GOT3 (cell line): ENCODE results near the gene OR6P1.

Experiments used
- DNase-seq: peaks from one replicate; lab custom pipeline; 2025; ENCODE audit warnings: mixed read lengths; lab: John Stamatoyannopoulos, UW

Gene OR6P1, protein sequence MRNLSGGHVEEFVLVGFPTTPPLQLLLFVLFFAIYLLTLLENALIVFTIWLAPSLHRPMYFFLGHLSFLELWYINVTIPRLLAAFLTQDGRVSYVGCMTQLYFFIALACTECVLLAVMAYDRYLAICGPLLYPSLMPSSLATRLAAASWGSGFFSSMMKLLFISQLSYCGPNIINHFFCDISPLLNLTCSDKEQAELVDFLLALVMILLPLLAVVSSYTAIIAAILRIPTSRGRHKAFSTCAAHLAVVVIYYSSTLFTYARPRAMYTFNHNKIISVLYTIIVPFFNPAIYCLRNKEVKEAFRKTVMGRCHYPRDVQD

DNA sequence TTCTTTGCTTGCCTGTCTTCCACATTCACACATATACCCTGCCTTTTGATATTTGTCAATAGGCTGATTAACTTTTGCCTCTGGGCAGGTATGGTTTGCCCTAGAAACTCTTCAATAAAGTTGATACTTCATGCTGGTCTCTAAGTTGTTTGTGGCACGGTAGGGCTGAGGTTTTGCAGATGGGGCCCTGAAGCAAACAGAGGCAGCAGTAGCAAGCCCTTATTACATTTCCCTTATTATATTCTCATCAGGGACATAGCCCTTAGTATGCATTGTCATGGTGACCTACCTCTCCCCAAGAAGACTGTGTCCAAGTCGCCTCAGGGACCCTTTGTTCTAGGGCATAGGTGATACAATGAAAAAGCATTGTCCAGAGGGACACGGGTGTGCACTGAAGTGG lies at the start of gene OR6P1:
Gene OR6P1, minus strand, starts transcription at position 101 of the 400 bp plus-strand sequence. CDS start 6,976 bp downstream, outside the sequence.
- DNase-seq: no peak

DNA sequence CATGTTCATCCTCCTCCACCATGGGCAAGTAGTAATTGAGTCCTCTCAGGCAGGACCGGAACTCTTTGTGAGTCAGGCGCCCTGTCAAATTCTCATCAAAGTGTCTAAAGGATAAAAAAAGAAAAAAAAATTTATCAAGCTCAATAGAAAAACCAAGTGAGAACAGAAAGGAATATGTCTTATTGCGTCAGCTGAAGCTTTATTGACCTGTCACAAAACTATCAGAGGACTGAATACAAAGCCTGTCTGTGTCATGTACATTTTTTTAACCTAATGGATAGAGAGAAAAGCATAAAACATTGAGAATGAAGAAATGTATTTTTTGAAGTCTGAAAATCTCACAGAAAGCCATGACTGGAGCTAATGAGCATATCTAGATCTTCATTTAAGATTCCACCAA lies 43.4 kb upstream of the OR6P1 start:
- no peak for DNase-seq

DNA sequence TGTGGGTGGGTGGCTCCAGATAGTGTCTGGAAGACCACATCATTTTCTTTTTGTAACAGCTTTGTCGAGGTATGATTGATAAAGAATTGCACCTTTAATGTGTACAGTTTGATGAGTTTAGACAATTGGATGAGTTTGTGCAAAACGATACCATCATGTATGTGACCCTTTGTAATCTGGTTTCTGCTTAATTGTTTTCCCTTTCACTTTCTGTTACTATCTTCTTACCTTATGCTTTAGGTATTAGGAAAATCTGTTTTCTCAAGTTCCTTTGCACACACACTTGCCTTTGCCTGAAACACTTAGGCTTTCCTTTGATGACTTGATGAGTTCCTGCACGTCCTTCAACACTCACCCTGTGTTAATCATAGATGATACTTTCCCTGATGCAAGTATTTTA lies 41.5 kb upstream of the OR6P1 start:
- DNase-seq: no peak

DNA sequence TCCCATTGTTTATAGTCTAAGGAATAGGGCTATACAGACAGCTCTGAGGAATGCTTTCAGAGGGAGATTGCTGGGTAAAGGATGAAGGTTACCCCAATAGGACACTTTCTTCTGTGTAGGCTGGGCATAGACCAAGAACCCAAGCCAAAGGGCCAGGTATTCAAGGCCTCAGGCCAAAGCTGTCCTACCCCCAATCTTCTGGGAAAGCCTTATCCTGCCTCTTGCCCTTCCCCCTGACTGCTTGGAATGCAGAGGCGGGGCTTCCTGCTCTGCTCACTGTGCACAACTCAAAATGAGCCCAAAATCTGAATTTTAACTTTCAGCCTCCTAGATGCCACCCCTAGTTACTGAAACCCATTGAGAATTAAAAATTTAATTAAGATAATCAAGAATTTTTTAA lies 36.9 kb upstream of the OR6P1 start:
- no peak for DNase-seq

DNA sequence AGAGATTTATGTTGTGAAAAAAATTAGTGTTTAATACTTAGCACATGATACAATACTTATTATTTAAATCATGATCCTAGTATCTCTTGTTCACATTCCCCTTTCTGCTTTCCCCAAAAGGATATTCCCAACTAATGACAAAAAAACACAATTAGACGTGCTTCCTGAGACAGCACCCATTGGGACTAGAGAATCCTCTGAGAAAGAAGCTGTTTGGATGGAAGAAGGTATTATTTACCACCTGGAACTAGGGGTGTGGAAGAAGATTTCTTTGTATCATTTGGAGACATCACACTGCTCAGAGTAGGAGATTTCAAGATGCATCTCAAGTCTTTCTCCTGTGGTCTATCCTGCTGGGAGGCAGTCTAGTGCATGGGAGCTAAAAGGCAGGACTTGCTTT lies 34.6 kb upstream of the OR6P1 start, which contains the start of gene OR10Z1:
Gene OR10Z1, plus strand, starts transcription at position 301 of the 400 bp plus-strand sequence. CDS start 1,171 bp downstream, outside the sequence.
- DNase-seq: no peak

DNA sequence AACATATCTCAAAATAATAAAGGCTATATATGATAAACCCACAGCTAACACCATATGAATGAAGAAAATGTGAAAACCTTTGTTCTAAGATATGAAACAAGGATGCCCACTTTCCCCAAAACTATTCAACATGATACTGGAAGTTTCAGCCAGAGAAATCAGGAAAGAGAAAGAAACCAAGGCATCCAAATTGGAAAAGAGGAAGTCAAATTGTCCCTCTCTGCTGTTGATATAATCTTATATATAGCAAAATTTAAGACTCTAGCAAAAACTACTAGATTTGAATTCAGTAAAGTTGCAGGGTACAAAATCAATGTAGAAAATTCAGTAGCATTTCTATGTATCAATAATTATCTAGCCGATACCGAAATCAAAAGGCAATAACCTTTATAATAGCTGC lies 30.4 kb upstream of the OR6P1 start:
- DNase-seq: no peak

DNA sequence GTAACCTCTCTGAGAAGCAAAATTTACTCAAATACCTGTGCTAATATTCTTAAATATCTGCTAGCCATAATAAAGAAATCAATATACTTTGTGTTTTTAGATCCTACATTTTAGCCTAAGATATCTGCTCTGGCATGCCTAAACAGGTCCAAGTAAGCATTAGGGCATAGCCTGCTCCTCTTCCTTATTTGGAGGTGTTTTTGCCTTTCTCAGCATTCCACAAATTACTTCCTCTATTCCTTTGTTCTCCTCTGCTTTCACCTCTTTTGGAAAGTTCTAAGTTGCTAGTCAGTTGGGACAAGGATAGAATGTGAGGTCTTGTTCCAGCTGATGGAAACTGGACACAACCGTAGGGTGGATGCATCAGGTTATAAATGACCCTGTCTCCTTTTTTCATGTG lies 16.6 kb upstream of the OR6P1 start:
- DNase-seq: no peak

DNA sequence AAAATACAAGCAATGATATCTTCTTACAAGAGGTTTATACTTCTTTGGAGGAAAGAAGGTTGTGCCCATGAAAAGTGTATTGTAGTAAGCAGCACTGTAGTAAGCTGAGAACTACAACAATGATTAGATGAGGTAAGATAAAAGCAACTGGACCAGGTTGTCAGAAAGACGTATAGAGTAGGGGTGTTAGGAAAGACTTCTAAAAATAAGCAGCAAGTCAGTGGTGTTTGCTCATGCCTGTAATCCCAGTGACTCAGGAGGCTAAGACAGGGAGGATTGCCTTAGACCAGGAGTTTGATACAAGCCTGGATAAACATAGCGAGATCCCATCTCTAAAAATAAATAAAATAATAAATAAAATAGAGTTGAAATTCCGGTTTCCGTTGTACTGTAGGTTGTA lies 13.6 kb upstream of the OR6P1 start:
- DNase-seq: no peak

DNA sequence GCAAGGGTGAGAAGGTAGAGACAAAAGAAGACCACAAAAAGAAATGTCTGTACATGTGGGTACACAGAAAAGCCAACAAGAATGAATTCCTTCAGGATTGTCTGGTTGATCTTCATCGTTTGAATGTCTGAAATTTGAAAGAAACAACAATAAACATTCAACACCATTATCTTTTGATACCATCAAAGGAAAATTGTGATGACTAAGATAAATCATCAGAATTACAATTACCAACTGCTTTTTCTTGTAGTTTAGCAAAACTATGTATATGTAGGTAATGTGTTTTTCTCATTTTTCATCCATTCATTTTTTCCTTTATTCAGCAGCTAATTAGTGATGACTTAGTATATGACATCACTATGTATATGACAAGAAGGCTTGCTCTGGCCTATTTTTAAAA lies 9.4 kb upstream of the OR6P1 start, which contains the start of gene OR10X1:
Gene OR10X1, minus strand, starts transcription at position 167 of the 400 bp plus-strand sequence. Its CDS starts 0 bp downstream, at position 167.
- DNase-seq: no peak

DNA sequence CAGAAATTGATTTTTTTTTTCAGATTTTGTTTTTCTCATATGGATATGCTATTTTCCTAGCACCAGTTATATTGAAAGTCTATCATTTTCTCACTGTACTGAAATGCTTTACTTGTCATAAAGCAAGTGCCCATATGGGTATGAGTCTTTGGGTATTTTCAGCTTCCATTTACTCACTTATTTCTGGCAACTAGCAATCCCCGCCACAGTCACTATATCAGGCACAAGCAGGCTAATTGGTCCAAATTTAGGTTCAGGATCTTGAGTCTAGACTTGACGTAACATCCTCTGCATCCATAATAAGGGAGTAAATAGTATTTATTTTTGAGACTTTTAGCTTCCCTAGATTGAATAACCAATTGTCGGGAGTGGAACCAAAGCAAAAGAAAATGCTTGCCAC lies 7.2 kb upstream of the OR6P1 start:
- DNase-seq: no peak

DNA sequence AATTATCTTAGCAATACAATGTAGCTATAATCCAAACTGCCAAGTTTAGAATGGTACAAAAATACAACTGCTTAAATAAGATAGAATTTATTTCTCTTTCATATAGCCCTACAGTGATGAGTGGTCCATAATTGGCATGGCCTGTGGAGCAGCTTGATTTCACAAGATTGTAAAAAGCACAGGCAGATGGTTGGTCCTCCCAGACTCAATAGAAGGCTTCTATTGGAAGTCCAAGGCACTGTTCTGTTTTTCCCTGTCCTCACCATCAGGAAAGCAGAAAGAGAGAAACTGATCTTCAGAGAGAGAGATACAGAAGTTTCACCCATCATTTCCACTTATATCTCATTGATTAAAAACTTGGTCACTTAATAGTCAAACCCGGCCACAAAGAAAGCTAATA lies 1.8 kb upstream of the OR6P1 start:
- no peak for DNase-seq

DNA sequence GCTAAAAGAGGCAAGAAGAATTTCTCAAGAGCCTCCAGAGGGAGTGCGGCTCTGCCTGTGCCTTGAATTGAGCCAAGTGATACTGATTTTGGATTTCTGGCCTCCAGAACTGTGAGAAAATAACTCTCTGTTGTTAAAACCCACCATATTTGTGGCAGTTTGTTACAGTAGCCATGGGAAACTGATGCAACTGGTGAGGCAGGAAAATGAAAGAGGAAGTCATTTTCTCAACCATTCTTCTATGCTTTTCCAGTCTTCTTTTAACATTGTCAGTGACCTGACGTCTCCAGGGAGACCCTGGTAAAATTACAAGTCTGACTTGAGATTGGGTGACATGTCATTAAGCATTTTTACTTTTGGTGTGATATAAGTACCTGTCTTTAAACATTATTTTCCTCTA lies 5.8 kb downstream of the OR6P1 start:
- no peak for DNase-seq

DNA sequence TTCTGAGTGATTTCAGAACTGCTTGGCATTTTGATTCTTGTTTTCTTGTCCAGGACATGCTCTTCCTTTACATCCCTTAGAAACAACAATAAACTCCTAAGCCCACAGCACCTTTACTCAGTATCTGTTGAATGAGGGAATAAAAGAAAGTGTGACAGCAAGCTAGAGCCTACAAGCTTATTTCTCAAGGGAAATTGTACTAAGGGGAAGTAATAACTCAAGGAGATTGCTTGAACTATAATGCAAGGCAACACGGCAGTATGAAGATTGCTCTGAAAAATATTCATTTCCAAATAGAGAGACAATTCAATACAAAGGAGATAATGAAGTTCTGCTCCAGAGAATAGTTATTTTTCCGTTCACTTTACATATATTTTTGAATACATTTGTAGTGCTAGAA lies 6.5 kb downstream of the OR6P1 start:
- no peak for DNase-seq

DNA sequence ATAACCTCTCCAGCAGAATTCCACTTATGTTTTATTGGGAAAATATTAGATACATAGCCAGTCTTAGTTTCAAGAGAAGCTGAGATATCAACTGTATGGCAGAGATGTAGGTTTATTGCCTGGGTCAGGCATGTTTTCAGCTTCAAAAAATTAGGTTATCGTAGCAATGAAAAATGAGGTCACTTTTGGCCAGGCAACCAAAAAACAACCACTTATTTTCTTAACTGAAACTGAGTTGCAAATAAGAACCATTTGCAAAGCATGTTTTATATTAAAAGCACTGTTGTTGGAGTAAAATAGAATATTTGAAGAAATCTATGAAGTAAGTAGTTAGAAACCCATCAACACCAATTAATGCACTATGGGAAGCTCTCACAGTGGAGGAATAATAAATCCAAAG lies 10.7 kb downstream of the OR6P1 start:
- DNase-seq: no peak

DNA sequence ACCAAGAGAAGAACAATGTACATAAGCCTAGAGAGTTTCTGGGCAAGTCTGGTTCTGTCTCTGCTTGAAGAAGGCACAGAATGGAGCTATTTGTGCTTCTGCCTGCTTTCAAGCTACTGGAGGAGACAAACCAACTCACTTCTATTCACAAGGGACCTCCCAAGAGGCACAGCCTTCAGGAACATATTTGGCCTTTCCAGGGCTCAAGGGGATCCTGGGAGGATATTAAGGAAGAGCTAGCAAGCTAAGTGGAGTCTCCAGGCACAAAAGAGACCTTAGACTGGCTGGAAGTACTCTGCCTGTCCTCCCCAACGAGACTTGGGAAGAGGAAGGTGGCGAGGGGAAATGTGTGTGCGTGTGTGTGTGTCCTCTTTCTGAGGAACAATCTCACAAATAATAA lies 16.0 kb downstream of the OR6P1 start, which contains the start of gene OR6Y1:
Gene OR6Y1, minus strand, starts transcription at position 54 of the 400 bp plus-strand sequence. CDS start 6,300 bp downstream, outside the sequence.
- no peak for DNase-seq

DNA sequence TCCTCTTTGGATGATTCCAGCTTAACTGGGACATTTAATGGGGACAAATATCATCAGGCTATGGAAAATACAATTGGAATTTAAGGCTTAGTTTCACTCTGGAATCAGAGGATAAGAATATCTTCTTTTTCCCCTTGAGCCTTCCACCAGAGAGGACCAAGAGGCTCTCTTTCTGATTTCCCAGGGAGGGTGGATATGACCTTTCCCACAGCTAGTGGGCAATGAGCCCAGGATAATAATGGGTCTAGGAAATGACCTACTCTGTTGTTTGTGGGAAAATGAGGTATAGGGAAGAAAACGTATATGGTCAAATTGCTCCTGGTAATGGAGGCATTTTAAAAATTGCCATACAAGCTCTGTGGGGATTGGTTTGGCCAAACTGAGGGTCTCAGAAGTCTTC lies 18.1 kb downstream of the OR6P1 start:
- DNase-seq: no peak

DNA sequence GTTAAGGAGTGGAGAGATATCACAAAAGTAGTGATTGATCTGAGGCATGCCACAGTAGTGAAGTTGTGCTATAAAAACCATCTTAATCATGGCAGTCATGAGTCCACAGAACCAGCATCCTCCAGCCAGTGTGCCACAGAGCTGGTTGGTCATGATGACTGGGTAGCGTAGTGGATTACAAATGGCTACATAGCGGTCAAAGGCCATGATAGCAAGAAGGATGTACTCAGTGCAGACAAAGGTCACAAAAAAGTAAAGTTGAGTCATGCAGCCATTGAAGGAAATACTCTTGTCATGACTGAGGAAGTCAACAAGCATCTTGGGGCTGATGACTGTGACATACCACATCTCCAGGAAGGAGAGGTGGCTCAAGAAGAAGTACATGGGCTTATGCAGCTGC lies 22.8 kb downstream of the OR6P1 start:
- no peak for DNase-seq

DNA sequence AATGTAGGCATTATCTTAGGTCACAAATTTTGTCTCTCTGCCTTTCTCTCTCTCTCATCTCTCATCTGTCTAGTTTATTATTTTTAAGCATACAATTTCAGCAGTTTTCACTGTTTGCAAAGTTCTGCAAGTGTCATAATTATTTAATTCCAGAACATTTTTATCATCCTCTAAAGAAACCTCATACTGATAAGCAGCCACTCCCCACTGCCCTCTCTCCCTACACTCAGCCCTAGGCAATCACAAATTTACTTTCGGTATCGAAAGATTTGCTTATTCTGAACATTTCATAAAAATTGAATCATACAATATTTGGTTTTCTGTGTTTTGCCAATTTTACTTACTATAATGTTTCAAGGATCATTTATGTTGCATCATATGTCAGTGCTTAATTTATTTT lies 32.8 kb downstream of the OR6P1 start:
- DNase-seq: no peak

DNA sequence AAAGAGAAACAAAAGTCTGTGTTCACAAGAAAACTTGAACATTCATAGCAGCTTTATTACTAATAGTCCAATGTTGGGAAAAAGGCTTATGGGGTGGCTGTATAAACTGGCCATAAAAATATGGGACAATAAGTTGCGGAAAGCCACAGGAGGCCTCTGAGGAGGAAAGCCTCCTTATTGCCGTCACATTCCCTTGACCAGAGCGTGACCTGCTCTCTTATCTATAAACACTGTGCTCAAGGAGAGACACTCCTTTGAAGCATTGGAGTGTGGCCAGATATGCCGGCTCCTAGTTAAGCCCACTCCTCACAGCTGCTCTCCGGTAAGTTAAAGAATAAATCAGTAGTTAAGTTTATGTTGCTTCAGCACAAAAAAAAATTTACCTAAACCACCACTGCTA lies 35.9 kb downstream of the OR6P1 start:
- no peak for DNase-seq

DNA sequence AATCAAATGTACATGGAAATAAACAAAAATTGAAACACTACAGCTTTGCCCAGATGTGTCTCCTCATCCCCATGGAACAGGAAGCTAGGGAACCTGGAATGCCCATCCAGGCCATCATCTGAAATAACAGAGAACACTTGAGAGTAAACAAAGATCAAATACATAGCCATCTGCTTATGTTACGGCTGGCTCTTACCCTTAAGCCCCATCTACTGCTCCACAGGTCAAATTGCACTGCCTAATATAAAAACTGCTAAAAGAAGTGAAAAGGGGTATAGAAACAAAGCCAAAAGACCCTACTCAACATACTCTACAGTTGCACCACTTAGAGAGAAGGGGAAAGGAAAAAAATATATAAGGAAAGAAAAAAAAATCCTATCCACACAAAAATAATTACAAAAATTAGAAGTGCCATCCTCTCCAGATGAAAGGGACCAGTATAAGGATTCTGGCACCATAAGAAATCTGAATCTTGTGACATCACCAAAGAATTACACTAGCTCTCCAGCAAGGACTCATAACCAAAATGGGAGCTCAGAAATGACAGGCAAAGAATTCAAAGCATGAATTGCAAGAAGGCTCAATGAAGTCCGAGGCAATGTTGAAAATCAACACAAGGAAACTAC lies 43.1 kb downstream of the OR6P1 start:
- DNase-seq: no peak

DNA sequence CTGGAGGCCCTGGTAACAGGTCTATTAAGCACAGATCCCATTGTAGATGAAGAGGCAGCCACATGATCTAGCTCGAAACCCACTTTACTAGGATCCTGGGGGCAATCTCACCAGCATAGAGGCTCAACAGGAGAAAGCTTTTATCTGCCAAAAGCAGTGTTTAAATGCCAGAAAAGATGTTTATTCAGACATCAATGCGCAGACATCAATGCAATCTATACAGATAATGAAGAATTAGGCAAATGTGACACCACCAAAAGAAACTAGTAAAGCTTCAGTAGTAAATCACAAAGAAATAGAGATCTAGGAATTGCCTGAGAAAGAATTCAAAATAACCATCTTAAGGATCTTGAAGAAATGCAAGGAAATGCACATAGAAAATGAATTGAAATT lies 48.7 kb downstream of the OR6P1 start:
- DNase-seq: no peak

DNA sequence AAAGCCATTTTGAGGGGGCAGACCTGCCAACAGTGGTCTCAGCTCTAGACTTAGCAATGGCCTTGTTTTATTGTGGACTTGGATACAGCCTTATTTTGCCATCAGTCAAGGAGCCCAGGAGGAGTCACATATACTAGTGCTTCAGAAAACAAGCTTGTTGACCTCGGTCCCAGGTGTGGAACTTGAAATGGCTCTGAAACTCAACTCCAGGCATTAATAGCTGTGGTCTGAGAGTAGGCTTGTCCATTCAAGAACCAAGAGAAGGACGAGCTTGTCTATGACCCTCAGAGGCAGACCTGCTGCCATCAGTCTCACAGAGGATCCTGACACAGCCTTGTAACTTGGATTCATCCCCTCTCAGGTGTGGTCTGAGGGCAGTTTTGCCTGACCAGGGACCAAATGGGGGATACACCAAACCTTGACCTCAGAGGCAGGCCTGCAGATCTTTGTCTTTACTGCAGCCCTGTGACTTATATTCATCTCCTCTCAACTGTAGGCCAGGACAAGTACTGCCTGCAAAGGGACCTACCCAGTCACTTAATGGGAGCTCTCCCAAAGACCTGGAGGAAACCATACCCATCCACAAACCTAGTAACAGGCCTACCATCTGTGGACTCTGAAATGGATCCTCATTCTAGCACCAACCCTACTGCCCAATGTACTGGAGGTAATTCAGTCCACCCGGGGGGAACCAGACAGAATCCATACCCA lies 49.3 kb downstream of the OR6P1 start:
- DNase-seq: no peak

DNA sequence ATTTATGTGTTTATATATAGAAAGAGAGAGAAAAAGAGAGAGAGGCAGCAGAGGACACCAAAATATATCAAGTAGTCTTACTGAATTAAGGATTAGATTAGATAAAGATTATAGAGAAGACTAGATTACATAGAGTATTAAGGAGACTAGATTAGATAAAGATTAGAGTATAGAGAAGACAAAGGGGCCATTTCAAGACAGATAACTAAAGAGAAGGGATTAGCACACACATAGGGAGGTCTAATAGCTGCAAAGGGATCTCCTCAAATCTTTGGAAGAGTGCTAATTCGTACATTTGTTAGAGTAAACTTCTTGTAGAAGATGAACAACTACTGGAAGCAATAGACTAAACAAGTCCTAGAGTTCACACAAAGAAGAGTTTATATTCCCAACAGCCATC lies 50.4 kb downstream of the OR6P1 start:
- no peak for DNase-seq
